Activated CD4-positive, alpha-beta T cell treated with anti-CD3 and anti-CD28 coated beads, Interleukin-2, amount 10 ng/mL, durations not matched to agents 24 days and 14 days (primary cell): ENCODE data around the gene LMO3. TPM values are rescaled to one million over a fixed set of nuclear protein-coding genes. Genes with fewer than 3 reads are reported as not detected.

ENCODE experiments used
- DNase-seq: peaks from one replicate; pipeline ENCODE4 v3.0.0; 2022
- H3K27ac Mint-ChIP-seq: one replicate; pipeline ENCODE4 v1.8.0; 2022; ENCODE audit warnings: mild to moderate bottlenecking, mixed read lengths
- H3K27me3 Mint-ChIP-seq: one replicate; pipeline ENCODE4 v1.8.0; 2022; ENCODE audit warnings: mixed read lengths
- H3K36me3 Mint-ChIP-seq: one replicate; pipeline ENCODE4 v1.8.0; 2022; ENCODE audit warnings: low read depth, mild to moderate bottlenecking, mixed read lengths
- H3K4me1 Mint-ChIP-seq: one replicate; pipeline ENCODE4 v1.8.0; 2021; ENCODE audit warnings: mixed read lengths
- H3K4me3 Mint-ChIP-seq: one replicate; pipeline ENCODE4 v1.8.0; 2022; ENCODE audit warnings: mild to moderate bottlenecking, moderate library complexity, mixed read lengths
- H3K9me3 Mint-ChIP-seq: one replicate; pipeline ENCODE4 v1.8.0; 2021; ENCODE audit warnings: mixed read lengths
- intact Hi-C: fragments of 100-400 bp; cut with micrococcal nuclease; formaldehyde crosslinking; loops from one replicate; pipeline ENCODE4 v1.15.1; 2023
- total RNA-seq: library from RNA; stranded (reverse); gene quantifications from 2 replicates; pipeline ENCODE4 v1.2.3, GENCODE V29; 2022

The LMO3 gene
- total RNA-seq, 1 donor from 2014 or later = not detected

GRCh38 chr12:16587110-16587453, 18.9 kb downstream of the LMO3 start:
- no peaks in the 10 kb centered on the region for H3K9me3 Mint-ChIP-seq
- H3K36me3 Mint-ChIP-seq = no peaks in the 10 kb centered on the region
- no peak overlapping the region for H3K4me3 Mint-ChIP-seq
- no peaks in the 10 kb centered on the region for H3K4me1 Mint-ChIP-seq
- intact Hi-C loops = no loop called here
- H3K27ac Mint-ChIP-seq = no peak overlapping the region
- no peak for DNase-seq
- H3K27me3 Mint-ChIP-seq = no peaks in the 10 kb centered on the region

GRCh38 chr12:16586350-16587109, 19.4 kb downstream of the LMO3 start:
- intact Hi-C loops = no loop called here
- H3K9me3 Mint-ChIP-seq = no peaks in the 10 kb centered on the region
- H3K27ac Mint-ChIP-seq = no peak overlapping the region
- H3K4me1 Mint-ChIP-seq = no peaks in the 10 kb centered on the region
- no peak overlapping the region for H3K4me3 Mint-ChIP-seq
- H3K36me3 Mint-ChIP-seq = no peaks in the 10 kb centered on the region
- no peak for DNase-seq
- no peaks in the 10 kb centered on the region for H3K27me3 Mint-ChIP-seq

GRCh38 chr12:16585781-16586180, 20.2 kb downstream of the LMO3 start:
- intact Hi-C loops = no loop called here
- H3K4me1 Mint-ChIP-seq = no peaks in the 10 kb centered on the region
- H3K27me3 Mint-ChIP-seq = no peaks in the 10 kb centered on the region
- H3K9me3 Mint-ChIP-seq = no peaks in the 10 kb centered on the region
- H3K27ac Mint-ChIP-seq = no peak overlapping the region
- no peak overlapping the region for H3K4me3 Mint-ChIP-seq
- no peaks in the 10 kb centered on the region for H3K36me3 Mint-ChIP-seq
- no peak for DNase-seq

- no peak overlapping the region for H3K27ac Mint-ChIP-seq
- H3K9me3 Mint-ChIP-seq = no peaks in the 10 kb centered on the region
- H3K4me3 Mint-ChIP-seq = no peak overlapping the region
- no peak for DNase-seq
- no peaks in the 10 kb centered on the region for H3K27me3 Mint-ChIP-seq
- intact Hi-C loops = no loop called here
- no peaks in the 10 kb centered on the region for H3K4me1 Mint-ChIP-seq
- H3K36me3 Mint-ChIP-seq = no peaks in the 10 kb centered on the region
These were observed 21.8 kb downstream of the LMO3 start for GRCh38 chr12:16583969-16584745.

- DNase-seq = no peak
- intact Hi-C loops = no loop called here
- no peak overlapping the region for H3K4me3 Mint-ChIP-seq
- no peaks in the 10 kb centered on the region for H3K9me3 Mint-ChIP-seq
- H3K27ac Mint-ChIP-seq = no peak overlapping the region
- H3K36me3 Mint-ChIP-seq = no peaks in the 10 kb centered on the region
- H3K4me1 Mint-ChIP-seq = no peaks in the 10 kb centered on the region
- no peaks in the 10 kb centered on the region for H3K27me3 Mint-ChIP-seq
These were observed 24.5 kb downstream of the LMO3 start for GRCh38 chr12:16581416-16581815.

- no peaks in the 10 kb centered on the region for H3K4me1 Mint-ChIP-seq
- no peaks in the 10 kb centered on the region for H3K36me3 Mint-ChIP-seq
- no peak overlapping the region for H3K27ac Mint-ChIP-seq
- H3K9me3 Mint-ChIP-seq = no peaks in the 10 kb centered on the region
- no peaks in the 10 kb centered on the region for H3K27me3 Mint-ChIP-seq
- intact Hi-C loops = no loop called here
- DNase-seq = no peak
- no peak overlapping the region for H3K4me3 Mint-ChIP-seq
These were observed 26.9 kb downstream of the LMO3 start for GRCh38 chr12:16579041-16579440.

GRCh38 chr12:16573398-16574077, 32.4 kb downstream of the LMO3 start:
- Mint-ChIP-seq H3K27me3 (no peaks in the 10 kb centered on the region), H3K27ac (no peak overlapping the region), H3K36me3 (no peaks in the 10 kb centered on the region), H3K9me3 (no peaks in the 10 kb centered on the region), H3K4me1 (no peaks in the 10 kb centered on the region), H3K4me3 (no peak overlapping the region)
- intact Hi-C loops = no loop called here
- DNase-seq = no peak

- Mint-ChIP-seq H3K27me3 (no peaks in the 10 kb centered on the region), H3K9me3 (peaks cover 3% of the 10 kb centered on the region), H3K4me1 (no peaks in the 10 kb centered on the region), H3K4me3 (no peak overlapping the region), H3K27ac (no peak overlapping the region), H3K36me3 (no peaks in the 10 kb centered on the region)
- no peak for DNase-seq
- intact Hi-C loops = no loop called here
These were observed 37.1 kb downstream of the LMO3 start for GRCh38 chr12:16568873-16569272.

GRCh38 chr12:16564675-16565074, 41.3 kb downstream of the LMO3 start:
- H3K36me3 Mint-ChIP-seq = no peaks in the 10 kb centered on the region
- peaks cover 3% of the 10 kb centered on the region for H3K9me3 Mint-ChIP-seq
- intact Hi-C loops = no loop called here
- H3K4me3 Mint-ChIP-seq = no peak overlapping the region
- H3K4me1 Mint-ChIP-seq = no peaks in the 10 kb centered on the region
- H3K27ac Mint-ChIP-seq = no peak overlapping the region
- H3K27me3 Mint-ChIP-seq = no peaks in the 10 kb centered on the region
- no peak for DNase-seq

- intact Hi-C loops = no loop called here
- Mint-ChIP-seq H3K4me1 (no peaks in the 10 kb centered on the region), H3K36me3 (no peaks in the 10 kb centered on the region), H3K4me3 (no peak overlapping the region), H3K27me3 (no peaks in the 10 kb centered on the region), H3K27ac (no peak overlapping the region), H3K9me3 (peaks cover 3% of the 10 kb centered on the region)
- DNase-seq = no peak
These were observed 42.5 kb downstream of the LMO3 start for GRCh38 chr12:16563504-16563903.

- H3K4me1 Mint-ChIP-seq = no peaks in the 10 kb centered on the region
- H3K9me3 Mint-ChIP-seq = peaks cover 3% of the 10 kb centered on the region
- intact Hi-C loops = no loop called here
- no peak for DNase-seq
- no peaks in the 10 kb centered on the region for H3K27me3 Mint-ChIP-seq
- H3K36me3 Mint-ChIP-seq = no peaks in the 10 kb centered on the region
- no peak overlapping the region for H3K4me3 Mint-ChIP-seq
- no peak overlapping the region for H3K27ac Mint-ChIP-seq
These were observed 43.0 kb downstream of the LMO3 start for GRCh38 chr12:16562921-16563320.

GRCh38 chr12:16562435-16562834, 43.5 kb downstream of the LMO3 start:
- DNase-seq = no peak
- peaks cover 3% of the 10 kb centered on the region for H3K9me3 Mint-ChIP-seq
- no peak overlapping the region for H3K27ac Mint-ChIP-seq
- H3K36me3 Mint-ChIP-seq = no peaks in the 10 kb centered on the region
- no peak overlapping the region for H3K4me3 Mint-ChIP-seq
- intact Hi-C loops = no loop called here
- no peaks in the 10 kb centered on the region for H3K27me3 Mint-ChIP-seq
- H3K4me1 Mint-ChIP-seq = no peaks in the 10 kb centered on the region

GRCh38 chr12:16560273-16560672, 45.7 kb downstream of the LMO3 start:
- intact Hi-C loops = no loop called here
- DNase-seq = no peak
- Mint-ChIP-seq H3K27me3 (no peaks in the 10 kb centered on the region), H3K27ac (no peak overlapping the region), H3K4me3 (no peak overlapping the region), H3K36me3 (no peaks in the 10 kb centered on the region), H3K9me3 (no peaks in the 10 kb centered on the region), H3K4me1 (no peaks in the 10 kb centered on the region)

GRCh38 chr12:16555630-16556029, 50.3 kb downstream of the LMO3 start:
- Mint-ChIP-seq H3K4me3 (no peak overlapping the region), H3K4me1 (no peaks in the 10 kb centered on the region), H3K27ac (no peak overlapping the region), H3K27me3 (no peaks in the 10 kb centered on the region), H3K36me3 (no peaks in the 10 kb centered on the region), H3K9me3 (no peaks in the 10 kb centered on the region)
- no peak for DNase-seq
- intact Hi-C loops = no loop called here
